ENCODE data around the gene USE1.

DNA sequence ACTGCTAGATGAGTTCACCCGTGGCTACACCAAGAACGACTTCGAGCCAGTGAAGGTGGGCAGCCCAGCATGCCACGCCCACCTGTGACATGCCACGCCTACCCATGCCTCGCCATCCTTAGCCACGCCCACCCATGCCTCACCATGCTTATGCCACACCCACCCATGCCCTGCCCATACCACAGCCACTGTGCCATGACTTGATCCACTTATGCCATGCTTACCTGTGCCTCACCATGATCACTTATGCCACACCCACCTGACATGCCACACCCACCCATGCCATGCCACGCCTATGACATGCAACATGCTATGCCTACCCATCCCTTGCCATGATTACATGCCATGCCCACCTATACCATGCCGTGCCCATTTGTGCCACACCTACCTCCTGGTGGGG lies 12.9 kb upstream of the USE1 start:
- TF ChIP-seq, protein P1, sequence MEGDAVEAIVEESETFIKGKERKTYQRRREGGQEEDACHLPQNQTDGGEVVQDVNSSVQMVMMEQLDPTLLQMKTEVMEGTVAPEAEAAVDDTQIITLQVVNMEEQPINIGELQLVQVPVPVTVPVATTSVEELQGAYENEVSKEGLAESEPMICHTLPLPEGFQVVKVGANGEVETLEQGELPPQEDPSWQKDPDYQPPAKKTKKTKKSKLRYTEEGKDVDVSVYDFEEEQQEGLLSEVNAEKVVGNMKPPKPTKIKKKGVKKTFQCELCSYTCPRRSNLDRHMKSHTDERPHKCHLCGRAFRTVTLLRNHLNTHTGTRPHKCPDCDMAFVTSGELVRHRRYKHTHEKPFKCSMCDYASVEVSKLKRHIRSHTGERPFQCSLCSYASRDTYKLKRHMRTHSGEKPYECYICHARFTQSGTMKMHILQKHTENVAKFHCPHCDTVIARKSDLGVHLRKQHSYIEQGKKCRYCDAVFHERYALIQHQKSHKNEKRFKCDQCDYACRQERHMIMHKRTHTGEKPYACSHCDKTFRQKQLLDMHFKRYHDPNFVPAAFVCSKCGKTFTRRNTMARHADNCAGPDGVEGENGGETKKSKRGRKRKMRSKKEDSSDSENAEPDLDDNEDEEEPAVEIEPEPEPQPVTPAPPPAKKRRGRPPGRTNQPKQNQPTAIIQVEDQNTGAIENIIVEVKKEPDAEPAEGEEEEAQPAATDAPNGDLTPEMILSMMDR (IDR thresholded peaks at IDR 0.05): no peak
- TF ChIP-seq POLR2A (IDR thresholded peaks at IDR 0.05) (no peak), POLR2AphosphoS5 (IDR thresholded peaks at IDR 0.05) (no peak), EP300 (IDR thresholded peaks at IDR 0.05) (no peak)

All from sigmoid colon (tissue), 4 donors.